ENCODE results near the gene MFN2.
"Not testable (repeated sequence)": the region's sequence is repeated elsewhere in the genome, so short reads cannot be mapped to it uniquely, and the experiment has no call there.

MFN2 gene

GRCh38 chr1:12028957-12029511 is 48.8 kb downstream of the MFN2 start:
- no peak for DNase-seq

- no peak for DNase-seq
Measured at GRCh38 chr1:12029720-12030339, 49.6 kb downstream of the MFN2 start.

- no peak for DNase-seq
Measured at GRCh38 chr1:12031039-12031980, 51.1 kb downstream of the MFN2 start.

- DNase-seq: no peak
Measured at GRCh38 chr1:12032161-12032621, 51.9 kb downstream of the MFN2 start.

GRCh38 chr1:12033441-12033840 is 53.2 kb downstream of the MFN2 start:
- DNase-seq: not testable (repeated sequence)

GRCh38 chr1:12034381-12034801 is 54.1 kb downstream of the MFN2 start:
- DNase-seq: no peak

GRCh38 chr1:12035312-12035711 is 55.1 kb downstream of the MFN2 start:
- no peak for DNase-seq

GRCh38 chr1:12037486-12038355 is 57.5 kb downstream of the MFN2 start:
- DNase-seq: no peak

GRCh38 chr1:12038356-12039163 is 58.3 kb downstream of the MFN2 start:
- no peak for DNase-seq

GRCh38 chr1:12039164-12039525 is 58.9 kb downstream of the MFN2 start:
- DNase-seq: no peak

GRCh38 chr1:12039824-12040456 is 59.7 kb downstream of the MFN2 start:
- not testable (repeated sequence) for DNase-seq

- DNase-seq: no peak
Measured at GRCh38 chr1:12040457-12041051, 60.3 kb downstream of the MFN2 start.

- not testable (repeated sequence) for DNase-seq
Measured at GRCh38 chr1:12044187-12044877, 64.1 kb downstream of the MFN2 start.

- no peak for DNase-seq
Measured at GRCh38 chr1:12046749-12047119, 66.5 kb downstream of the MFN2 start.

GRCh38 chr1:12047120-12047876 is 67.1 kb downstream of the MFN2 start:
- no peak for DNase-seq

GRCh38 chr1:12048372-12048771 is 68.1 kb downstream of the MFN2 start:
- DNase-seq: no peak

- DNase-seq: peak; percentile 12
Measured at GRCh38 chr1:12049616-12050015, 69.4 kb downstream of the MFN2 start.

- no peak for DNase-seq
Measured at GRCh38 chr1:12051361-12051760, 71.1 kb downstream of the MFN2 start.

GRCh38 chr1:12052008-12052573 is 71.8 kb downstream of the MFN2 start:
- DNase-seq: no peak

All from NCI-H1417 treated with DMSO at 0.1 percent for 48 hours (cell line).